ENCODE results near the gene P2RY6. TPM values are rescaled to one million over a fixed set of nuclear protein-coding genes. Genes with fewer than 3 reads are reported as not detected.

Gene P2RY6
- total and polyA plus RNA-seq, 2 of the 4 experiments (the other 2 are of a cell fraction), result 0.44 TPM; not detected in 1

- in situ Hi-C loops (cut with MboI; ENCODE audit: low sequenced_read_pairs) (no loop called here), dilution Hi-C loops (cut with HindIII; ENCODE audit: low sequenced_read_pairs, unreplicated experiment) (no loop called here), intact Hi-C loops (cut with micrococcal nuclease) (no loop called here)
- H2BK5ac ChIP-seq (ENCODE audit: low read depth, low read length, poor library complexity, severe bottlenecking), result peak overlapping the region; percentile 74
- H2AK9ac ChIP-seq (replicated peaks; ENCODE audit: low read depth, low read length, poor library complexity), result peak overlapping the region; percentile 66
- H3K9me3 ChIP-seq (ENCODE audit: control insufficient read depth, insufficient read depth, low read length), result no peaks in the 10 kb centered on the region
- H3K14ac ChIP-seq (replicated peaks; ENCODE audit: low read depth, low read length), result peak overlapping the region; percentile 92
- POLR2A ChIA-PET (ENCODE audit: unreplicated experiment), result no interaction called here
- peak overlapping the region; percentile 64 for H3K56ac ChIP-seq (ENCODE audit: extremely low read depth, insufficient read depth, low read length)
- BruUV-seq (replicated peaks), result no TSS peak
- TF ChIP-seq RAD21 (IDR thresholded peaks at IDR 0.05; ENCODE audit: low read length) (no peak), MAFK (IDR thresholded peaks at IDR 0.05; ENCODE audit: low read depth, low read length) (no peak), POLR2A (IDR thresholded peaks at IDR 0.05; ENCODE audit: low read depth, low read length) (no peak), CHD1 (IDR thresholded peaks at IDR 0.05; ENCODE audit: low read depth, low read length) (no peak), RCOR1 (IDR thresholded peaks at IDR 0.05; ENCODE audit: insufficient replicate concordance, low read length) (no peak), CEBPB (IDR thresholded peaks at IDR 0.05; ENCODE audit: low read depth, low read length) (no peak), MAZ (IDR thresholded peaks at IDR 0.05; ENCODE audit: borderline replicate concordance, low read depth, low read length) (no peak), BHLHE40 (IDR thresholded peaks at IDR 0.05; ENCODE audit: low read depth, low read length) (no peak), ELK1 (IDR thresholded peaks at IDR 0.05; ENCODE audit: borderline replicate concordance, low read depth, low read length) (no peak), NFE2L2 (IDR thresholded peaks at IDR 0.05; ENCODE audit: low read depth, low read length) (no peak), MXI1 (IDR thresholded peaks at IDR 0.05; ENCODE audit: borderline replicate concordance, low read depth, low read length) (no peak), CTCF (conservative IDR thresholded peaks at IDR 0.05; ENCODE audit: low read depth, low read length) (no peak), RFX5 (IDR thresholded peaks at IDR 0.05; ENCODE audit: low read depth, low read length) (no peak), SMC3 (IDR thresholded peaks at IDR 0.05; ENCODE audit: low read depth, low read length) (no peak), USF2 (IDR thresholded peaks at IDR 0.05; ENCODE audit: low read depth, low read length) (no peak)
- H3K9ac ChIP-seq (ENCODE audit: low read depth, low read length), result peak overlapping the region; percentile 54
- H2BK20ac ChIP-seq (ENCODE audit: low read depth, low read length), result peak overlapping the region; percentile 94
- peaks cover 13% of the 10 kb centered on the region for H3K36me3 ChIP-seq (ENCODE audit: control insufficient read depth, insufficient read depth, low read length)
- peak overlapping the region; percentile 97 for H4K91ac ChIP-seq (ENCODE audit: insufficient read depth, low read depth, low read length)
- H3K4me3 ChIP-seq (ENCODE audit: insufficient read depth, low read depth, low read length), result no peak overlapping the region
- 100% methylated on average over 1 of the region's 2 CpGs; no CpG with 5 or more reads in 1 of the 2 experiments for WGBS, 2 experiments (ENCODE audit: extremely low coverage in 2 of 2, insufficient read length in 1 of 2)
- peak overlapping the region; percentile 100 for H2AK5ac ChIP-seq (ENCODE audit: low read depth, low read length)
- no peak overlapping the region for H2AFZ ChIP-seq (replicated peaks; ENCODE audit: low read length, poor library complexity)
- peaks cover 37% of the 10 kb centered on the region for H3K9me1 ChIP-seq (ENCODE audit: insufficient read depth, low read length)
- peak overlapping the region; percentile 90 to 95 for H4K8ac ChIP-seq (ENCODE audit: low read depth in 2 of 2, low read length in 2 of 2)
- H3K4me2 ChIP-seq (ENCODE audit: low read depth, low read length), result peak overlapping the region; percentile 11
- H4K5ac ChIP-seq (ENCODE audit: low read depth, low read length), result peak overlapping the region; percentile 62
- H3K27me3 ChIP-seq (ENCODE audit: control insufficient read depth, insufficient read depth, low read length), result no peaks in the 10 kb centered on the region
- H2BK120ac ChIP-seq (ENCODE audit: low read depth, low read length), result peak overlapping the region; percentile 91
- peak overlapping the region; percentile 97 for H3K23ac ChIP-seq (ENCODE audit: low read depth, low read length)
- H2BK15ac ChIP-seq (ENCODE audit: low read depth, low read length), result peak overlapping the region; percentile 98; the same call in 2 of the 3 replicates
- H3K18ac ChIP-seq (ENCODE audit: low read depth, low read length), result peak overlapping the region; percentile 80
- no peak for DNase-seq
- peak overlapping the region; percentile 98 for H3K27ac ChIP-seq (ENCODE audit: insufficient read depth, low read length)
- H3K79me1 ChIP-seq (ENCODE audit: low read depth in 1 of 2, low read length in 2 of 2), result peaks cover 33 to 91% of the 10 kb centered on the region in 2 experiments; a peak in 3 of 4 replicates
- CTCF ChIA-PET, result interaction anchor here (2.6 kb wide), 1 partner anchor 27 kb away, joined by 8 read pairs; no protein-coding TSS in a partner anchor
- peaks cover 65% of the 10 kb centered on the region for H4K20me1 ChIP-seq (ENCODE audit: insufficient read depth, low read length)
- ATAC-seq (ENCODE audit: low read depth), result no peak
- H3K4ac ChIP-seq (ENCODE audit: low read depth, low read length), result peak overlapping the region; percentile 98
- H3K4me1 ChIP-seq (ENCODE audit: control insufficient read depth, insufficient read depth, low read length), result peaks cover 73% of the 10 kb centered on the region
These were observed 52.5 kb downstream of the P2RY6 start for GRCh38 chr11:73324665-73325035.

Measured in IMR-90 (cell line).